Dedifferentiated amniotic fluid mesenchymal stem cell (primary cell): Measurements from ENCODE around the gene PCSK6.

Experiments used
- DNase-seq: peaks from one replicate; pipeline ENCODE4 v3.0.0-alpha.2; 2016; ENCODE audit errors: extremely low spot score

Gene PCSK6

GRCh38 chr15:101522621-101523559, 33.4 kb upstream of the PCSK6 start:
- no peak for DNase-seq

DNA sequence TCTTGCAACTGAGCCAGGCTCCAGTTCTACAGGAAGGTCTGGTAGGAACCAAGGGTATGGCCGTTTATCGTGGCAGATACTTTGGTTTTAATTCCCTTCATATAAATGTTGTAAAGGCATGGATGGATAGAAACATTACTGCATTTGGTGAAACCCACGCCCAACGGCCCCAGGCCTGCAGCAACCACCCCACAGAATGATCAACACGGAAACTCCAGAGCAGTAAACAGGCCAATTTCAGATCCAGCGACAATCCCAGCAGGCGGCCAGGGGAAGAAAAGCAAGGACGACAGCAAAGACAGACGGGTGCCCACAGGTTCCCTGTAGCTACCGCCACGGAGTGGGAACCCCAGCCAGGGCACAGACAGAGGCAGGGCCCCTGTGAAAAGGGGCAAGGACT, 32.6 kb upstream of the PCSK6 start:
- no peak for DNase-seq

DNA sequence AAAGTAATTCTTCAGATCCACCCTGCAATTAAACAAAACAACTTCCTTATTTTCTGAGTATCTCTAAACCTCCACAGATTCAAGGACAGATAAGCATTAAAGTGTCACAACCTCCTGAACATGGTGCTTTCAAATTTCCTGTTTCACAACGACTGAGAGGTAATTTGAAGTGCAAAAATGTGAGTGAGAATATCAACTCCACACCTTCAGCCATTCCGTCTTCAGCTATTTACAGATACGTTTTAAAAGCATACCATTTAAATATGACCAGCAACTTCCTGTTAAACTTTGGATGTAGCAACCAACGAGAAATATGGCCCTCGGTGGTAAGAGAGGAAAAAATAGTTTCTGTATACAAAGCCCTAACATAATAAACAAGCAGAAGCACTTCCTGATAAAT, 32.1 kb upstream of the PCSK6 start:
- DNase-seq: no peak

DNA sequence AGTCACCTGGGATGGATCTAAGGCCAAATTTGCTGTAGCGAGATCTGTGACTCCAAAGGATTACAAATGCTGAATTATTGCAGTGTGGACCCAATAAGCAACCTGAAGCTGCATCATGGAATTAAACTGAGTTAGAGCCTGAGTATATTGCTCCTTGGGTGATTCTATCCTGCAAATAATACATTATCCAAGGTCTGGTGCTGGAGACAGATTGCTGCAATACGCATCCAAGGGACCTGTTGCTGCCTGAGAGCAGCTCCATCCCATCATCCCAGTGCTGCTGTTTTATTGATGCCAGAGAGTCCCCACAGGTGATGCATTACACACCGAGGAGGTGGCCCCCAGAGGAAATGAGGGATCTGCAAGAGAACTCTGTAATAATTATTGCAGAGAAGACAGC, 31.6 kb upstream of the PCSK6 start:
- DNase-seq: no peak

DNA sequence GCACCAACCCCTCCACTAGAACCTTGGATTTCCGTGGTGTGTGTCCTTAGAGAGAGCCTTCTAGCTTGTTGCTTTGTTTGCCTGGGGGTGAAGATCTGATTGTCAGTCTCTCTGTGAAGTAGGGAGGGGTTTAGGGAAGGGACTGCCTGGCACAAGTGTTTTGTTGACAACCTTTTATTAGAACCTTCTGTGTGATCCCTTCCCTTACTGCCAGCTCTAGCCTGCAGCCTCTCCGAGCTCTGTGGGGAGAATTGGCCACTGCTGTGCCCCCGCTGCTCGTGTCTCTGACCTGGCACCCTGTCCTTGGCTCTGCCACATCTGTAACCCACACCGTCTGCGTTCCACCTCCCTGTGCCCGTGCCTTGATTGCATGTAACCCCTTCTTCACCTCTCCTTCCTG, 30.9 kb upstream of the PCSK6 start:
- no peak for DNase-seq

DNA sequence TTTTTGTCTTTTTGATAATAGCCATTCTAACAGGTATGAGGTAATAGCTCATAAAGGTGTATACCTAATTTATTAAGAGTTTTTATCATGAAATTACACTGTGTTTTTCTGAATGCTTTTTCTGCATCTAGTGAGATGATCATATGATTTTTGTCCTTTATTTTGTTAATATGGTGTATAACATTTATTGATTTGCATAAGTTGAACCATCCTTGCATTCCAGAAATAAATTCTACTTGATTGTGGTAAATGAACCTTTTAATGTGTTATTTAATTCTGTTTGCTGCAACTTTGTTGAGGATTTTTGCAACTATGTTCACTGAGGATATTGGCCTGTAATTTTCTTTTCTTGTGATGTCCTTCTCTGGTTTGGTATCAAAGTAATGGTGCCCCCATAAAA, 28.0 kb upstream of the PCSK6 start:
- no peak for DNase-seq

DNA sequence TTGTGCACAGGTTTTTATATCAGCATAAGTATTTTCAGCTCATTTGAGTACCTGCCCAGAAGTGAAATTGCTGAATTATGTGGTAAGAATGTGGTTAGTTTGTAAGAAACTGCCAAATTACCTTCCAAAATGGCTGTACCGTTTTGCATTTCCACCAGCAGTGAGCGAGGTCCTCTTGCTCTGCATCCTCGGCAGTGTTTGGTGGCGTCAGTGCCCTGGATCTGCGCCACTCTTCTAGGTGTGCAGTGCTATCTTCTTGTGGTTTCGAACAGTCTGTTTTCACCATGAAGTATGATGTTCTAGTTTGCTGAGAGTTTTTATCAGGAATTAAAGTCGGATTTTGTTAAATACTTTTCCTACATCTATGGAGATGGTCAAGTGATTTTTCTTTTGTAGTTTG, 24.8 kb upstream of the PCSK6 start:
- DNase-seq: no peak

DNA sequence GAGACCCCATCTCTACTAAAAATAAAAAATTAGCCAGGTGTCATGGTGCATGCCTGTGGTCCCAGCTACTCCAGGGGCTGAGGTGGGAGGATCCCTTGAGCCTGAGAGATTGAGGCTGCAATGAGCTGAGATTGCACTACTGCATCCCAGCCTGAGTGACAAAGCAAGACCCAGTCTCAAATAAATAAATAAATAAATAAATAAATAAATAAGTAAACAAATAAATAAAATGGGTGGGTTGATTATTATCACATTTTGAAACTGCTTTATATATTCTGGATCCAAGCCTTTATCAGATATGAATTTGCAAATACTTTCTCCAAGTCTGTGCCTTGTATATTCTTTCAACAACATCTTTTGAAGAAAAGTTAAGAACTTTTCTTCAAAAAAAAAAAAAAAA, 22.2 kb upstream of the PCSK6 start:
- DNase-seq: no peak

DNA sequence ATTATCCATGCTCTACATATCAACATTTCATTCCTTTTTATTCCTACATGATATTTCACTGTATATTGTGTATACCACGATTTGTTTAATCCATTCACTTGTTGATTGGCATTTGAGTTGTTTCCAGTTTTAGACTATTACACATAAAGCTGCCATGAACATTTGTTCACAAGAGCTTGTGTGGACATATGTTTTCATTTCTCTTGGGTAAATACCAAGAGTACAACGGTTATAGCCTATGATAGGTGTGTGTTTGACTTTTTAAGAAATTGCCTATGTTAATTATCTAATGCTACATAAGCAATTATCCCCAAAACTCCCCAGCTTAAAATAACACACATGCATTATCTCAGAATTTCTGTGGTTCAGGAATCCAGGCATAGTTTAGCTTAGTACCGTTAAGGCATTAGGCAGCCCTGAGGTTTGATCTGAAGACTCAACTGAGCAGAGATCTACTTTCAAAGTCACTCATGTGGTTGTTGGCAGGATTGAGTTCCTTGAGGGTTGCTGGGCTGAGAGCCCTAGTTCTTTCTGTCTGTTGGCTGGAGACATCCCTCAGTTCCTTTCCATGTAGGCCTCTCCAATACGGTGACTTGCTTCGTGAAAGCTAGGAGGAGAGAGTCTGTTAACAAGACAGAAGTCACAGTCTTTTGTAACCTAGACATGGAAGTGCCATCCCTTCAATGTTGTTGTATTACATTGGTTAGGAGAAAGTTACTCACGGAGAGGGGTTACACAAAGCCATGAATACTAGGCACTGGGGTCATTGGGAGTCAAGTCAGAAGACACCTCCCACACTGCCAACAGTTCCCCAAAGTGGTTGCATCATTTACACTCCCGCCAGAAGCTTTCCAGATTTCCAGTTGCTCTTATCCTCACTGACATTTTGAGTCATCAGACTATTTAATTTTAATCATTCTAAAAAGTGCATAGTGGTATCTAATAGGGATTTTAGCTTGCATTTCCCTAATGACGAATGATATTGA, 21.0 kb upstream of the PCSK6 start:
- no peak for DNase-seq

DNA sequence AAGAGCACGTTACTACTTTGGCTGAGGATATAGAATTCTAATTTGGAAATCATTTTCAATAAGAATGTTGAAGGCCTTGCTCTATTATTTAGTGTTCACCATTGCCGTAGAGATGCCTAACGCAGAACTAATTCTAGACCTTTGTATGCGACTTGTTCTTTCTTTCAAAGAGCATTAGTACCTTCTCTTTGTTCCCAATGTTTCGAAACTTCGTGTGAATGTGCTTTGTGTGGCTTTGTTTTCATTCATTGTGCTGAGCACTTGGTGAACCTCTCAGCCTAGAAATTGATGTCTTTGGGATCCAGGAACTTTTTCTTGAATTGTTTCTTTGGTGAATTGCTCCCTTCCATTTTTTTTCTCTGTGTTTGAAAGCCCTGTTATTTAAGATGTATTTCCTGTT, 19.8 kb upstream of the PCSK6 start:
- DNase-seq: no peak

GRCh38 chr15:101506491-101506890, 17.0 kb upstream of the PCSK6 start:
- no peak for DNase-seq

- DNase-seq: no peak
These were observed 16.3 kb upstream of the PCSK6 start for GRCh38 chr15:101505610-101506337.

- no peak for DNase-seq
These were observed 15.5 kb upstream of the PCSK6 start for GRCh38 chr15:101504866-101505609.

DNA sequence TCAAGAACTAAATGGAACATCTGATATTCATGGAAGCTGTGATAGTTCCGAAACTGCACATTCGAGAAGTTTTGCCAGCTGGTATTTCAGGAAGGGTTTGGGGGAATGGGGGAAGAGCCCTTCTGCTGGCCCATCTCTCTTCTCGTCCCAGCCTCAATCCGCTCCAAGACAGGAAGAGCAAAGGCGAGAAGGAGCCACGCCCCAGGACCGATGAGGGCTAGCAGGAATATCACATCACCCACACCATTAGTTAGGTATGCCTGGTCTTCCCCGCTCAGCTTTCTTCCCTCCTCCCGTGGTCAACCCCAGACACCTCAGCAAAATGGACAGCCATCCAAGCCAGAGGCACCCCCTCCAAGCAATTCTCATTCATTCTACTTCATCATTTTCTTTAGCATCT, 14.9 kb upstream of the PCSK6 start:
- no peak for DNase-seq

DNA sequence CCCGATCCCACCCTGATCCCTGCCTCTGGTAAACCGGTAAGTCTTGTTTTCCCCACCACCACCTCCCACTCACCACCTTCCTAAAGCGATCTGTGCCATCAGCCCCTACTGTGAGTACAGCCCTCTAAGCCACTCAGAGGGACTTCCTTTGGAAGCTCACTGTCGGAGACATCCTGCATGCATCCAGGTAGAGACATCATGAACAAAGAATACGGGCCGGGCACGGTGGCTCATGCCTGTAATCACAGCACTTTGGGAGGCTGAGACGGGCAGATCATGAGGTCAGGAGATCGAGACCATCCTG, 13.7 kb upstream of the PCSK6 start:
- no peak for DNase-seq

GRCh38 chr15:101502572-101503295, 13.2 kb upstream of the PCSK6 start:
- no peak for DNase-seq

DNA sequence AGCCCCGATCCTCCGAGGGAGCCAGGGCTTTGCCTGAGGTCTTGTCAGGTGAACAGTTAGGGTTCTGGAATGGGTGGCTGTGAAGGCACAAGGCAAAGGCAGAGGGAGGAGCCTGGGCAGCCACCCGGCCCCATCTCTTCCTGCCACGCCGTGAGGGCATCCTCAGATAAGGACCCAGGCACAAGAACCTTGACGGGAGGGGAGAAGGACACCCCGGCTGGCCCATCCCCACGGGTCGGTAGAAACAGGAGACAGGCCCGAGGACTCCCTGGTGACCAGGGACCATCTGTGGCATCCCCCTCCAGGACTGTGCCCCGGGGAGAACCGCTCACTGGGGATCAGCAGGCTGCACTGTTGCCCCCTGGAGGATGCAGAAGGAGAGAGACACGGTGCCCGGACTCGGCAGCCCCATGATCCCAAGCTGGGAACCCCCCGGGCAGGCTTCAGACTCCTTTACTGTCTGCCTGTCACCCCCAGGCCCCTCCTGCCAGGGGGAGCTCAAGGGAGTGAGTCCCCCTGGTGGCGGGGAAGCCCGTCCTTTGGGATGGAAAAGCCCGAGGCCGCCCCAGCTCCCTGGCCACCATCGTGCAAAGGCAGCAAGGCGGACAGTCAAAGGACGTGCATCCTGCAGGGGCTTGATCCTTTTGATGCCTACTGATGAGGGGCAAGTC, 12.3 kb upstream of the PCSK6 start:
- DNase-seq: no peak

GRCh38 chr15:101500865-101501551, 11.5 kb upstream of the PCSK6 start:
- DNase-seq: no peak

GRCh38 chr15:101499863-101500713, 10.6 kb upstream of the PCSK6 start:
- no peak for DNase-seq
